Osteoblast (primary cell): ENCODE results near the gene MATN4. TPM values are rescaled to one million over a fixed set of nuclear protein-coding genes. Genes with fewer than 3 reads are reported as not detected.

ENCODE experiments used
- DNase-seq: peaks from one replicate; pipeline ENCODE4 v3.0.0; 2011; ENCODE audit warnings: low spot score, mixed read lengths; ENCODE audit not compliant: insufficient read length; ENCODE audit errors: missing footprints
- H2AFZ ChIP-seq: 2 replicates; pipeline ENCODE4 v1.6.0; 2011; ENCODE audit warnings: mild to moderate bottlenecking, low read length
- H3K27ac ChIP-seq: 2 replicates; pipeline ENCODE4 v1.5.1; 2011; ENCODE audit warnings: mild to moderate bottlenecking, low read depth, low read length, moderate library complexity
- H3K27me3 ChIP-seq: 2 replicates; pipeline ENCODE4 v1.6.0; 2012; ENCODE audit warnings: mild to moderate bottlenecking, control low read depth, inconsistent platforms, low read length, moderate library complexity; ENCODE audit not compliant: insufficient read depth
- H3K36me3 ChIP-seq: 2 replicates; pipeline ENCODE4 v1.5.1; 2011; ENCODE audit warnings: mild to moderate bottlenecking, low read length, control low read depth, moderate library complexity; ENCODE audit not compliant: insufficient read depth
- H3K4me1 ChIP-seq: 2 replicates; pipeline ENCODE4 v1.5.1; 2011; ENCODE audit warnings: mild to moderate bottlenecking, low read length, control low read depth, moderate library complexity; ENCODE audit not compliant: insufficient read depth
- H3K4me2 ChIP-seq: 2 replicates; pipeline ENCODE4 v1.6.0; 2011; ENCODE audit warnings: mild to moderate bottlenecking, low read length; ENCODE audit not compliant: insufficient read depth
- H3K4me3 ChIP-seq: fragments of 200-600 bp; sonication (generic); 3 replicates; pipeline ENCODE4 v1.5.1; 2012; ENCODE audit warnings: mild to moderate bottlenecking, low read length, inconsistent platforms; ENCODE audit not compliant: insufficient read depth
- H3K79me2 ChIP-seq: 2 replicates; pipeline ENCODE4 v1.6.0; 2012; ENCODE audit warnings: mild to moderate bottlenecking, low read length, control low read depth, inconsistent platforms; ENCODE audit not compliant: insufficient read depth
- H3K9me3 ChIP-seq: 2 replicates; pipeline ENCODE4 v1.5.1; 2011; ENCODE audit warnings: low read depth, low read length, control low read depth
- H4K20me1 ChIP-seq: 2 replicates; pipeline ENCODE4 v1.6.0; 2012; ENCODE audit warnings: mild to moderate bottlenecking, low read length, control low read depth; ENCODE audit not compliant: insufficient read depth
- total RNA-seq: library from RNA; depleted of rRNA; stranded (reverse); fragments of >200 nt; gene quantifications from 2 replicates; pipeline ENCODE4 v1.2.3, GENCODE V29; 2012
- TF ChIP-seq, protein P1 (sequence below): IDR thresholded peaks from 2 replicates; pipeline ENCODE4 v1.5.1; 2011; ENCODE audit warnings: mild to moderate bottlenecking, low read depth, low read length, moderate library complexity; ENCODE audit errors: extremely low read depth

MATN4 gene
- total RNA-seq, 1 donor = under 0.01 TPM

GRCh38 chr20:45313065-45313695 lies 5.1 kb upstream of the MATN4 start:
- Histone ChIP-seq H4K20me1 (no peaks in the 10 kb centered on the region), H2AFZ (no peak overlapping the region), H3K27ac (no peak overlapping the region), H3K27me3 (peaks cover 14% of the 10 kb centered on the region), H3K9me3 (no peaks in the 10 kb centered on the region), H3K4me3 (no peak overlapping the region), H3K36me3 (no peaks in the 10 kb centered on the region), H3K4me1 (no peaks in the 10 kb centered on the region), H3K79me2 (no peaks in the 10 kb centered on the region), H3K4me2 (no peak overlapping the region)
- TF ChIP-seq, protein P1, sequence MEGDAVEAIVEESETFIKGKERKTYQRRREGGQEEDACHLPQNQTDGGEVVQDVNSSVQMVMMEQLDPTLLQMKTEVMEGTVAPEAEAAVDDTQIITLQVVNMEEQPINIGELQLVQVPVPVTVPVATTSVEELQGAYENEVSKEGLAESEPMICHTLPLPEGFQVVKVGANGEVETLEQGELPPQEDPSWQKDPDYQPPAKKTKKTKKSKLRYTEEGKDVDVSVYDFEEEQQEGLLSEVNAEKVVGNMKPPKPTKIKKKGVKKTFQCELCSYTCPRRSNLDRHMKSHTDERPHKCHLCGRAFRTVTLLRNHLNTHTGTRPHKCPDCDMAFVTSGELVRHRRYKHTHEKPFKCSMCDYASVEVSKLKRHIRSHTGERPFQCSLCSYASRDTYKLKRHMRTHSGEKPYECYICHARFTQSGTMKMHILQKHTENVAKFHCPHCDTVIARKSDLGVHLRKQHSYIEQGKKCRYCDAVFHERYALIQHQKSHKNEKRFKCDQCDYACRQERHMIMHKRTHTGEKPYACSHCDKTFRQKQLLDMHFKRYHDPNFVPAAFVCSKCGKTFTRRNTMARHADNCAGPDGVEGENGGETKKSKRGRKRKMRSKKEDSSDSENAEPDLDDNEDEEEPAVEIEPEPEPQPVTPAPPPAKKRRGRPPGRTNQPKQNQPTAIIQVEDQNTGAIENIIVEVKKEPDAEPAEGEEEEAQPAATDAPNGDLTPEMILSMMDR = no peak
- peak; percentile 36 for DNase-seq

GRCh38 chr20:45312241-45312640 lies 4.1 kb upstream of the MATN4 start:
- no peak overlapping the region for H3K27ac ChIP-seq
- H3K9me3 ChIP-seq = no peaks in the 10 kb centered on the region
- no peaks in the 10 kb centered on the region for H3K79me2 ChIP-seq
- no peak overlapping the region for H3K4me3 ChIP-seq
- DNase-seq = peak; percentile 65
- peaks cover 21% of the 10 kb centered on the region for H3K27me3 ChIP-seq
- no peaks in the 10 kb centered on the region for H4K20me1 ChIP-seq
- no peak overlapping the region for H3K4me2 ChIP-seq
- H2AFZ ChIP-seq = no peak overlapping the region
- no peaks in the 10 kb centered on the region for H3K4me1 ChIP-seq
- TF ChIP-seq, protein P1 = no peak
- H3K36me3 ChIP-seq = no peaks in the 10 kb centered on the region

DNA sequence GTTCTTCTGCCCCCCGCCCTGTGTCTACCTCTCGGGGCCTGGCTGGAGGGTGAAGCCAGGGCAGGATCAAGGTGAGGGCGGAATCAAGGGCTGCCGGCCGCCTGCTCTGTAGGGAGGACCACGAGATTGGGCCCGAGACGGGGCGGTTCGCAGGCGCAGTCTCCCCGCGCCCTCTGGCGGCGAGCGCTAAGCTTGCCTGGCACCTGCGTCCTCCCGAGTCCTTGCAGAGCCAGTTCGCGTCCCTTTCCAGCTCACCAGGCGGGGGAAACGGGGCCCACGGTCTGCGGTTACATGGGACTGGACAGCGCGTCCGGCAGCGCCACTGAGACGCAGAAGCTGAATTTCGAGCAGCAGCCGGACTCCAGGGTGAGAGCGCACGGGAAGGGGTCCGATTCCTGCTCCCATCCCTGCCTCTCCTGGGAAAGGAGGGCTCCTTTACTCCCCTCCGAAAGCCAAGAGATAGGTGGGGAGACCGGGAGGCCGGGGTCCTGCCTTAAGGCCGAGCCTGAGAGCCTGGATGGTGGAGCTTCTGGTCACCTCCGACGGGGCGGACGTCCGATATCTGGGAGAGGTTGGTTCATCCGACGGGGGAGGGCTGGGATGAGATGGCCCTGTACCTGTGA lies 3.6 kb upstream of the MATN4 start:
- Histone ChIP-seq H3K4me1 (no peaks in the 10 kb centered on the region), H3K9me3 (no peaks in the 10 kb centered on the region), H4K20me1 (no peaks in the 10 kb centered on the region), H3K4me3 (no peak overlapping the region), H3K79me2 (no peaks in the 10 kb centered on the region), H3K27me3 (peaks cover 20% of the 10 kb centered on the region), H3K27ac (no peak overlapping the region), H3K36me3 (no peaks in the 10 kb centered on the region), H2AFZ (peak overlapping the region; percentile 83), H3K4me2 (no peak overlapping the region)
- DNase-seq = peak; percentile 99
- TF ChIP-seq, protein P1 = peak; percentile 79

GRCh38 chr20:45309075-45309474 lies 976 bp upstream of the MATN4 start:
- no peaks in the 10 kb centered on the region for H4K20me1 ChIP-seq
- H3K4me1 ChIP-seq = no peaks in the 10 kb centered on the region
- H3K36me3 ChIP-seq = no peaks in the 10 kb centered on the region
- no peak overlapping the region for H3K27ac ChIP-seq
- no peaks in the 10 kb centered on the region for H3K9me3 ChIP-seq
- H3K4me2 ChIP-seq = no peak overlapping the region
- H2AFZ ChIP-seq = no peak overlapping the region
- H3K4me3 ChIP-seq = no peak overlapping the region
- peaks cover 25% of the 10 kb centered on the region for H3K27me3 ChIP-seq
- TF ChIP-seq, protein P1 = no peak
- peak; percentile 69 for DNase-seq
- H3K79me2 ChIP-seq = no peaks in the 10 kb centered on the region
